OCI-LY1 (cell line): ENCODE results near the gene SNRNP200.

Source experiments
- EZH2 ChIP-seq: fragments of 200-600 bp; sonication (generic), shearing (Covaris generic); IDR thresholded peaks from 2 replicates; pipeline ENCODE4 v1.8.0; 2017; ENCODE audit warnings: borderline replicate concordance, mixed run types, mild to moderate bottlenecking, antibody characterized with exemption, low read length, moderate library complexity, mixed read lengths
- TF ChIP-seq, protein P1 (sequence below): fragments of 200-600 bp; sonication (generic), shearing (Covaris generic); IDR thresholded peaks from 2 replicates; pipeline ENCODE4 v1.5.1; 2017; ENCODE audit warnings: mild to moderate bottlenecking, antibody characterized with exemption, low read length, moderate library complexity, mixed read lengths

DNA sequence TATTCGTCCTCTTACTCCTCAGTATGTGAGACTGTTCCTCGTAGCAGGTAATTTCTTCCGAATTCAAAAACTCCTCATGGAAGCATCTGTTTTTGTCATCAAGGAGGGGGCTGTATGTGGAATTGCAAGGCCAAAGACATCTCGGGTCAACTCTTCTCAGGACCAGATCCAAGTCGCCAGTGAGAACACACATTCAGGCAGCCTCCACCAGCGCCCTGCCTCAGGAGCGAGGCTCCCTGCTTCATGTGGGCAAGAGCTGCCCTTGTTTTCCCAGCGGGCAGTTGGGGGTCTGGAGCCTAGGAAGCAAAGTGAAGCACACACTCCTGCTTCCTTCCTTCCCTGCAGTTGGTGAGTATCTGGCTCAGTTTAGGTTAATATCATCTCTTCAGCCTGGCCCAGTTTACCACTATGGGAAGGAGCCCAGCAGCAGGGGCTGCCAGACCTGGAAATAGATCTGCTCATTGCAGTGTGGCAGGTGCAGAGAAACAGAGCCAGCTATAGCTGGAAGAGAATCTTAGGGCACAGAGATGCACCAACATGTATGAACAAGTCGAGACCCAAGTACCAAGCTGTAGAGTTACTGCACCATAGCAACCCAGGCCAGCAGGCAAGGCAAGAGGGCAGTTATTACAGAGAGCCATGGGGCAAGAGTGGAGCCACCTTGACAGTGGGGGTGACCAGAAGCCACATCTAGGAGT, 64.9 kb downstream of the SNRNP200 start:
- no peak for TF ChIP-seq EZH2
- TF ChIP-seq, protein P1, sequence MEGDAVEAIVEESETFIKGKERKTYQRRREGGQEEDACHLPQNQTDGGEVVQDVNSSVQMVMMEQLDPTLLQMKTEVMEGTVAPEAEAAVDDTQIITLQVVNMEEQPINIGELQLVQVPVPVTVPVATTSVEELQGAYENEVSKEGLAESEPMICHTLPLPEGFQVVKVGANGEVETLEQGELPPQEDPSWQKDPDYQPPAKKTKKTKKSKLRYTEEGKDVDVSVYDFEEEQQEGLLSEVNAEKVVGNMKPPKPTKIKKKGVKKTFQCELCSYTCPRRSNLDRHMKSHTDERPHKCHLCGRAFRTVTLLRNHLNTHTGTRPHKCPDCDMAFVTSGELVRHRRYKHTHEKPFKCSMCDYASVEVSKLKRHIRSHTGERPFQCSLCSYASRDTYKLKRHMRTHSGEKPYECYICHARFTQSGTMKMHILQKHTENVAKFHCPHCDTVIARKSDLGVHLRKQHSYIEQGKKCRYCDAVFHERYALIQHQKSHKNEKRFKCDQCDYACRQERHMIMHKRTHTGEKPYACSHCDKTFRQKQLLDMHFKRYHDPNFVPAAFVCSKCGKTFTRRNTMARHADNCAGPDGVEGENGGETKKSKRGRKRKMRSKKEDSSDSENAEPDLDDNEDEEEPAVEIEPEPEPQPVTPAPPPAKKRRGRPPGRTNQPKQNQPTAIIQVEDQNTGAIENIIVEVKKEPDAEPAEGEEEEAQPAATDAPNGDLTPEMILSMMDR: no peak
